Gastrocnemius medialis (tissue), 4 donors: ENCODE measurements around the gene DERA. TPM values are rescaled to one million over a fixed set of nuclear protein-coding genes. Genes with fewer than 3 reads are reported as not detected.

Experiments used
- ATAC-seq, 2 donors: fragments of 150-250 bp; one replicate each; pipeline ENCODE4 v1.9.1; 2016
- DNase-seq, 2 donors: peaks; one replicate each; pipeline ENCODE4 v3.0.0-alpha.2; 2019
- H3K27ac ChIP-seq, 4 donors: fragments of 200-600 bp; sonication (generic); 1 replicate in 1 of 4; 2 replicates in 3 of 4; pipeline ENCODE4 v1.5.1; 2016 to 2018; ENCODE audit warnings: mild to moderate bottlenecking in 2 of 4, moderate library complexity in 1 of 4
- H3K27me3 ChIP-seq, 3 donors: fragments of 200-600 bp; sonication (generic) in 2 of 3; 1 replicate in 1 of 3; 2 replicates in 2 of 3; pipeline versions ENCODE4 v1.5.1 to v1.6.0; 2016 to 2019; ENCODE audit warnings: mild to moderate bottlenecking in 1 of 3, moderate library complexity in 1 of 3
- H3K36me3 ChIP-seq, 2 donors: fragments of 200-600 bp; sonication (generic) in 1 of 2; one replicate each; pipeline ENCODE4 v1.5.1; 2017 to 2018
- H3K4me1 ChIP-seq, 2 donors: fragments of 200-600 bp; sonication (generic) in 1 of 2; one replicate each; pipeline ENCODE4 v1.5.1; 2016 to 2017; ENCODE audit warnings: mild to moderate bottlenecking in 2 of 2
- H3K4me3 ChIP-seq, 4 donors: fragments of 200-600 bp; sonication (generic) in 3 of 4; 1 replicate in 1 of 4; 2 replicates in 3 of 4; pipeline ENCODE4 v1.5.1; 2016 to 2019; ENCODE audit warnings: mild to moderate bottlenecking in 2 of 4
- H3K9me3 ChIP-seq, 3 donors: fragments of 200-600 bp; sonication (generic) in 2 of 3; 1 replicate in 1 of 3; 2 replicates in 2 of 3; pipeline ENCODE4 v1.5.1; 2016 to 2019
- CTCF ChIP-seq, 5 experiments: fragments of 450-650 bp in 3 of 5; fragments of 200-600 bp in 2 of 5; sonication (generic) in 2 of 5; IDR thresholded peaks in 4 of 5; conservative IDR thresholded peaks in 1 of 5; 1 replicate in 4 of 5; 2 replicates in 1 of 5; pipeline ENCODE4 v1.5.1; 2016 to 2019; ENCODE audit warnings: antibody characterized with exemption in 5 of 5, mild to moderate bottlenecking in 3 of 5, moderate library complexity in 3 of 5
- POLR2A ChIP-seq, 2 donors: fragments of 450-650 bp; IDR thresholded peaks; one replicate each; pipeline ENCODE4 v1.6.1; 2017; ENCODE audit warnings: antibody characterized with exemption in 2 of 2, mild to moderate bottlenecking in 2 of 2, moderate library complexity in 2 of 2
- in situ Hi-C, 4 donors: fragments of 200-750 bp; cut with MboI; loops; one replicate each; pipeline versions ENCODE4 v1.15.0 to v1.8.0; 2017; ENCODE audit warnings: low sequenced_read_pairs in 4 of 4
- intact Hi-C: fragments of 100-400 bp; cut with DNase I; formaldehyde crosslinking; loops from one replicate; pipeline ENCODE4 v1.15.1; 2023; ENCODE audit warnings: low total_unique reads
- total RNA-seq, 4 donors: library from RNA; depleted of rRNA; stranded (reverse); fragments of >200 nt; gene quantifications; one replicate each; pipeline versions ENCODE4 v1.1.0 to v1.2.3, GENCODE V29; 2016

The DERA gene
- total RNA-seq, 4 donors from 2014 or later, result 29.2 to 50.1 (median 34.3) TPM

GRCh38 chr12:16072678-16073077 is 161.5 kb downstream of the DERA start:
- intact Hi-C loops (no loop called here), in situ Hi-C loops (no loop called here)
- DNase-seq (no peak), ATAC-seq (no peak)
- Histone ChIP-seq H3K27me3 (no peaks in the 10 kb centered on the region), H3K4me3 (no peak overlapping the region), H3K9me3 (no peaks in the 10 kb centered on the region), H3K27ac (no peak overlapping the region), H3K4me1 (no peaks in the 10 kb centered on the region), H3K36me3 (no peaks in the 10 kb centered on the region)
- no peak for TF ChIP-seq POLR2A (IDR thresholded peaks at IDR 0.05)
- no peak for TF ChIP-seq CTCF (IDR thresholded peaks at IDR 0.05 in 4 of 5, conservative IDR thresholded peaks at IDR 0.05 in 1 of 5)

GRCh38 chr12:16074894-16075293 is 163.8 kb downstream of the DERA start:
- no peak for DNase-seq
- Histone ChIP-seq H3K4me1 (no peaks in the 10 kb centered on the region), H3K36me3 (no peaks in the 10 kb centered on the region), H3K27me3 (no peaks in the 10 kb centered on the region), H3K9me3 (no peaks in the 10 kb centered on the region), H3K4me3 (no peak overlapping the region), H3K27ac (no peak overlapping the region)
- no peak for TF ChIP-seq POLR2A (IDR thresholded peaks at IDR 0.05)
- no peak for TF ChIP-seq CTCF (IDR thresholded peaks at IDR 0.05 in 4 of 5, conservative IDR thresholded peaks at IDR 0.05 in 1 of 5)
- intact Hi-C loops, result no loop called here
- in situ Hi-C loops, result no loop called here
- no peak for ATAC-seq

GRCh38 chr12:16075887-16076286 is 164.8 kb downstream of the DERA start:
- TF ChIP-seq CTCF (IDR thresholded peaks at IDR 0.05 in 4 of 5, conservative IDR thresholded peaks at IDR 0.05 in 1 of 5) (no peak), POLR2A (IDR thresholded peaks at IDR 0.05) (no peak)
- no peaks in the 10 kb centered on the region for H3K36me3 ChIP-seq
- ATAC-seq (no peak), DNase-seq (no peak)
- H3K4me1 ChIP-seq, result no peaks in the 10 kb centered on the region
- H3K9me3 ChIP-seq, result no peaks in the 10 kb centered on the region
- no peaks in the 10 kb centered on the region for H3K27me3 ChIP-seq
- no peak overlapping the region for H3K4me3 ChIP-seq
- H3K27ac ChIP-seq, result no peak overlapping the region
- in situ Hi-C loops (no loop called here), intact Hi-C loops (no loop called here)

- Histone ChIP-seq H3K4me3 (no peak overlapping the region), H3K27ac (no peak overlapping the region), H3K36me3 (no peaks in the 10 kb centered on the region), H3K27me3 (no peaks in the 10 kb centered on the region), H3K4me1 (no peaks in the 10 kb centered on the region), H3K9me3 (no peaks in the 10 kb centered on the region)
- ATAC-seq (no peak), DNase-seq (no peak)
- in situ Hi-C loops (no loop called here), intact Hi-C loops (no loop called here)
- no peak for TF ChIP-seq POLR2A (IDR thresholded peaks at IDR 0.05)
- TF ChIP-seq CTCF (IDR thresholded peaks at IDR 0.05 in 4 of 5, conservative IDR thresholded peaks at IDR 0.05 in 1 of 5), result no peak
Measured at GRCh38 chr12:16076557-16076956, 165.4 kb downstream of the DERA start.

GRCh38 chr12:16076970-16077522 is 165.9 kb downstream of the DERA start:
- TF ChIP-seq POLR2A (IDR thresholded peaks at IDR 0.05), result no peak
- TF ChIP-seq CTCF (IDR thresholded peaks at IDR 0.05 in 4 of 5, conservative IDR thresholded peaks at IDR 0.05 in 1 of 5), result no peak
- in situ Hi-C loops, result no loop called here
- Histone ChIP-seq H3K4me1 (no peaks in the 10 kb centered on the region), H3K9me3 (no peaks in the 10 kb centered on the region), H3K4me3 (no peak overlapping the region), H3K36me3 (no peaks in the 10 kb centered on the region), H3K27me3 (no peaks in the 10 kb centered on the region), H3K27ac (no peak overlapping the region)
- intact Hi-C loops, result no loop called here
- DNase-seq, result no peak
- no peak for ATAC-seq
